Fibroblast of lung (primary cell): ENCODE results near the gene ACSS3.

Experiments
- EZH2 ChIP-seq: IDR thresholded peaks from 2 replicates; pipeline ENCODE4 v1.5.1; 2012; ENCODE audit warnings: low read length, control low read depth, mild to moderate bottlenecking; ENCODE audit errors: missing control alignments
- TF ChIP-seq, protein P1 (sequence below), 2 donors: IDR thresholded peaks in 1 of 2; conservative IDR thresholded peaks in 1 of 2; 1 replicate in 1 of 2; 2 replicates in 1 of 2; pipeline ENCODE4 v1.5.1; 2011 to 2012; ENCODE audit warnings: low read length in 2 of 2, control low read depth in 1 of 2, inconsistent platforms in 1 of 2, low read depth in 1 of 2, mild to moderate bottlenecking in 1 of 2

GRCh38 chr12:81128930-81129554 lies 51.2 kb downstream of the ACSS3 start:
- TF ChIP-seq, protein P1, sequence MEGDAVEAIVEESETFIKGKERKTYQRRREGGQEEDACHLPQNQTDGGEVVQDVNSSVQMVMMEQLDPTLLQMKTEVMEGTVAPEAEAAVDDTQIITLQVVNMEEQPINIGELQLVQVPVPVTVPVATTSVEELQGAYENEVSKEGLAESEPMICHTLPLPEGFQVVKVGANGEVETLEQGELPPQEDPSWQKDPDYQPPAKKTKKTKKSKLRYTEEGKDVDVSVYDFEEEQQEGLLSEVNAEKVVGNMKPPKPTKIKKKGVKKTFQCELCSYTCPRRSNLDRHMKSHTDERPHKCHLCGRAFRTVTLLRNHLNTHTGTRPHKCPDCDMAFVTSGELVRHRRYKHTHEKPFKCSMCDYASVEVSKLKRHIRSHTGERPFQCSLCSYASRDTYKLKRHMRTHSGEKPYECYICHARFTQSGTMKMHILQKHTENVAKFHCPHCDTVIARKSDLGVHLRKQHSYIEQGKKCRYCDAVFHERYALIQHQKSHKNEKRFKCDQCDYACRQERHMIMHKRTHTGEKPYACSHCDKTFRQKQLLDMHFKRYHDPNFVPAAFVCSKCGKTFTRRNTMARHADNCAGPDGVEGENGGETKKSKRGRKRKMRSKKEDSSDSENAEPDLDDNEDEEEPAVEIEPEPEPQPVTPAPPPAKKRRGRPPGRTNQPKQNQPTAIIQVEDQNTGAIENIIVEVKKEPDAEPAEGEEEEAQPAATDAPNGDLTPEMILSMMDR (conservative IDR thresholded peaks at IDR 0.05 in 1 of 2, IDR thresholded peaks at IDR 0.05 in 1 of 2; ENCODE audit: low read depth in 1 of 2, low read length in 2 of 2): peak; percentile 91 to 97
- no peak for TF ChIP-seq EZH2
